GM19238 (cell line): ENCODE results near the gene FILIP1.
"Not testable (repeated sequence)": the region's sequence is repeated elsewhere in the genome, so short reads cannot be mapped to it uniquely, and the experiment has no call there.

Experiments used
- DNase-seq: peaks from one replicate; pipeline ENCODE4 v3.0.0; 2011; ENCODE audit warnings: low spot score; ENCODE audit not compliant: insufficient read length

The FILIP1 gene

DNA sequence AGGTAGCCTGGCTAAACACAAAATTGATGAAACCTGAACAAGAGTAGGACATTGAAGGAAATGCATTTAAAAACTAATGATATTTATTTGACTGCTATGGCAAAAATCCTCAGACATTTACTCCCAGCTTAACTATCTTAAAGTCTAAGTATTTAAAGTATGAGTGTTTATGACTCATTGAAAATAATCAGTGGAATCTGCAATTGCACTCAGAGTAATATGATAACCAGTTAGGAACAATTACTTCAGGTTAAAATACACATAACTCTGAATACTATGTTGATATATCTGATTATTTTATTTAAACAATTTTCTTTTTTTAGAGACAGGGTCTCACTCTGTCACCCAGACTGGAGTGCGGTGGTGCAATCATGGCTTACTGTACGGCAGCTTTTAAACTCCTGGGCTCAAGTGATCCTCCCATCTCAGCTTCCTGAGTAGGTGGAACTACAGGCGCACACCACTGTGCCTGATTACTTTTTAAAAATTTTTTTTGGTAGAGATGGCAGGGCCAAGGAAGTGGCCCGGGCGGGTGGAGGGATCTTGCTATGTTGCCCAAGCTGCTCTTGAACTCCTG, 43.9 kb downstream of the FILIP1 start:
- DNase-seq: no peak

DNA sequence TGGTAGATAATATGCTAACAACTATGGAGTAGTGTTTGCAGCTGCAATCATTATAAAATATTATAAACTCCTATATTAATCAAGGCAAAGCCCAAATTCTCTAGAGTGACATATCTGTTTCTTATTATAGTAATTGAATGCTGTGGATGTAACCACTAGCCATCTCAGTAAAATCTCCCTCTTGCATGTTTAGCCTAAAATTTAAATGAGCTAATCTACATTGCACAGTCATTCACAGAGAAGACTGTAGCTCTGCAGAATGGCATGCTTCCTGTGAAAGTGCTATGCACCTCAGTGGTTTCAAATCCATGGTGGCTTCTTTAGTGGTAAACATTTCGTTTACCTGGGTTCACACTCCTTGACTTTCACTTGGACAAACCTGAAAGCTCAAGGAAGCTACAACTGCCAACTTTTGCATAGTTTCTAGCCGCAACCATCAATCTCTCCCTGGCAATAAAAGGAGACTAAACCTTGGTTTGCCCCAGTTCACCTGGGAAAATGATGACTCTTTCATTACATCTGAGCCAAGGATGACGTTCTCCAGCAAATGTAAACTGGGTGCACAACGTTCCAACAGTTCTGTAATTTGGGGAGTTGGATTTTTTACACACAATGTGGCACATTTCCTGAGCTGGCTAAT, 47.2 kb downstream of the FILIP1 start:
- no peak for DNase-seq

DNA sequence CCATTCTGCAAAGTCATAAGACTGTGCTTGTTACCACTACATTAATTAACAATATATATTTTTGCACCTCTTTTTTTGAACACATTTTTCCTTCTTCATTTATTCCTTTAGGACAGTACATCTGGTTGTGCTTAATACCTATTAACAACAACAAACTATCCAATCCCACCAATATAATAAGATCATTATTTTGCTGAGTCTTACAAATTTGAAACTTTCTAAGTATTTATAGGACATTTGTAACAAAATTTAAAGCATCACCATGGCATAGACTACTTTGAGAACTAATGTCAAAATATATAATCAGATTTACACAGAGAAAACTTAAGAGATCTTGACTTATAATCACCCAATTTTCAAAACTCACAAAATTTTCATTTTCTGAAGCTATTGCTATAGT, 47.9 kb downstream of the FILIP1 start:
- no peak for DNase-seq

DNA sequence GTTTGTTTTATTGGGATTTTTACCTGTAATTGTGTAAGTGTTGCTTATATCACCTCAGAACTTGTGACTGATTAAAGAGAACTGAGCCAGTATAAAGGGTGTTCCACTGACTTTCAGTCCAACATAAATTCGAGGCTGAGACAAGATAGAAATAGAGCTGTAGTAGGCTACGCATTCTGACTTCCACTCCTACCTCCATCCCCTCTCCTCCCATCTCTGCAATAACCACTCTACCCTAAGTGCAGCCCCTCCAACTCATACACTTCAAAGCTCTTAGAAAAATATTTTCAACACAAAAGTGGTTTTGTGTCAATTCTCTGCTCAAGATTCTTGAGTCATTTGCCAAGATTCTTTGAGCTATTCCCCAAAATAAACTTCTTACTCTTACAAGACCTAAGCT, 48.7 kb downstream of the FILIP1 start:
- no peak for DNase-seq

GRCh38 chr6:75441883-75442282, 51.7 kb downstream of the FILIP1 start:
- DNase-seq: not testable (repeated sequence)

DNA sequence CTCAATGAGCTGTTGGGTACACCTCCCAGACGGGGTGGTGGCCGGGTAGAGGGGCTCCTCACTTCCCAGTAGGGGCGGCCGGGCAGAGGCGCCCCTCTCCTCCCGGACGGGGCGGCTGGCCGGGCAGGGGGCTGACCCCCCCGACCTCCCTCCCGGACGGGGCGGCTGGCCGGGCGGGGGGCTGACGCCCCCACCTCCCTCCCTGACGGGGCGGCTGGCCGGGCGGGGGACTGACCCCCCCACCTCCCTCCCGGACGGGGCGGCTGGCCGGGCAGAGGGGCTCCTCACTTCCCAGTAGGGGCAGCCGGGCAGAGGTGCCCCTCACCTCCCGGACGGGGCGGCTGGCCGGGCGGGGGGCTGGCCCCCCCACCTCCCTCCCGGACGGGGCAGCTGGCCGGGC, 52.1 kb downstream of the FILIP1 start:
- not testable (repeated sequence) for DNase-seq

GRCh38 chr6:75438442-75439116, 55.0 kb downstream of the FILIP1 start:
- no peak for DNase-seq

DNA sequence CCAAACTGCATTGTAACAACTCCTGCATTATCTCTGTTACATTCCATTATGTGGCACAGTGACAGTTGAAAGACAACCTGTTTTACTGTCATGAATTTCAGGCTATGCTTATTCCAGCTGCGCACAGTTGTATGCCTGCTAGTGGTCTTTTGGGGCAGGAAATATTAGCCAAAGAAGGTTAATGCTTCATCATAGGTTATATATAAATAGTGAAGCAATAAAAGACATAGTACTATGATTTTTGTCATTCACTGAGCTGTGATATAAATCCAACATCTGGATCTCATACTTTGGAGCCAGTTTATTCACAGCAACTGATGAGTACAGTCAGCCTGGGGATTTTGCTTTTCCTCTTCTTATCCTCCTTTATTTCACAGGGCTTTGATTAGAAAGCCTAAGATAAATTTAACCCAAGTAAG, 55.6 kb downstream of the FILIP1 start:
- no peak for DNase-seq

GRCh38 chr6:75437421-75437891, 56.1 kb downstream of the FILIP1 start:
- no peak for DNase-seq

DNA sequence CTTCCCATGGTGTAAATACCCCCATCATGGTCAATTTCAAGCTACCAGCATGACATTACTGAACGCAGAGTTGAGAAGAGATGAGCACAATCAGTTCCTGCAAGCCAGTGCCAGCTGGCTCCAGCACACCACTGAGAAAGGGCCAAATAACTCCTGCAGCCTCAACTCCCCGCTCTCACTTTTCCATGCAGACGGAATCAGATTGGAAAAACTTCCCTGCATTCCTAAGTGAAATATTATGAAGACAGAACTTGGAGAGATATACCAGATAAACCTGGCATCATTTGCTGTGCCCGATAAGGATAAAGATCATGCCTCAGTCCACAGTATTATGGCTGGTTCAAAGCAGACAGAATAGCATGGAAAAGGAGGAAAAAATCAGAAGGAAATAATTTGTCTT, 56.7 kb downstream of the FILIP1 start:
- DNase-seq: no peak

DNA sequence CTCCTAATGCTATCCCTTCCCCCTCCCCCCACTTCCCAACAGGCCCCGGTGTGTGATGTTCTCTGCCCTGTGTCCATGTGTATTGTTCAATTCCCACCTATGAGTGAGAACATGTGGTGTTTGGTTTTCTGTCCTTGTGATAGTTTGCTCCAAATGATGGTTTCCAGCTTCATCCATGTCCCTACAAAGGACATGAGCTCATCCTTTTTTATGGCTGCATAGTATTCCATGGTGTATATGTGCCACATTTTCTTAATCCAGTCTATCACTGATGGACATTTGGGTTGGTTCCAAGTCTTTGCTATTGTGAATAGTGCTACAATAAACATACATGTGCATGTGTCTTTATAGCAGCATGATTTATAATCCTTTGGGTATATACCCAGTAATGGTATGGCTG, 60.8 kb downstream of the FILIP1 start:
- not testable (repeated sequence) for DNase-seq

DNA sequence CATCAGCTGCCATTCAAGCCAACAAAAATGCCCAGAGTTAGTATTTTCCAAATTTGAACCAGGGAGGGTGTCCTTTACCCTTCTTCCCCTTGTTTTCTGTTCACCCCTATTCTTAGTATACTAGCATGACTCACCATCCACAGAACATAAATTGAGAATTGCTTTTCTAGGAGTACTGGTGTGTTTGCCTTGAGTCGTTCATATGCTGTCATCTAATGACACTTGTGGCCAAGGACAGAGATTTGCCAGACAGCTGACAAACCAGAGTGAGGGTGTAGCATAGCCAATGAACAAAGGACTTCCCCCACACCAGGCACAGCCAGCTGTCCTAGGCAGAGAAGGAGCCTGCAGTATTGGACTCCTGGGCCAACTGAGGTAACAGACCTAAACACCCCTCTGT, 62.2 kb downstream of the FILIP1 start:
- no peak for DNase-seq

- no peak for DNase-seq
Measured at GRCh38 chr6:75430631-75431325, 62.8 kb downstream of the FILIP1 start.

- DNase-seq: no peak
Measured at GRCh38 chr6:75429061-75429703, 64.4 kb downstream of the FILIP1 start.

- no peak for DNase-seq
Measured at GRCh38 chr6:75428204-75428603, 65.4 kb downstream of the FILIP1 start.

DNA sequence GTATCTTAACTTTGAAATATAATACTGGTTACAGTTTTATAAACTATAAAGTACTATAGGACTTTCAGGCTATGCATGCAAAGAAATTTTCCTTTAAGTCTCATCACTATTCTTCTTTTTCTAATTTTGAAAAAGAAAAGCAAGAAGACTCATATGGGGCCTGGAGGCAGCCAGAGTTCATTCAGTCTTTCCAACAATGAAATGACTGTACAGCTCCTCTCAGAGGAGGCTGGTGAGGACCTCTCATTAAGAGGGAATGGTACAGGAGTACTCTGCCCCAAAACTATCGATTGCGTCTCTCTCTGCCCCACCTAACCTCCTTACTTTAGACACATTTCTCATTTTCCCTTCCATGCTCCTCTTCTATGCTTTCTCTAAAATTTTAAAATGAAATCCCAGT, 66.3 kb downstream of the FILIP1 start:
- no peak for DNase-seq

- no peak for DNase-seq
Measured at GRCh38 chr6:75424618-75425548, 68.7 kb downstream of the FILIP1 start.

DNA sequence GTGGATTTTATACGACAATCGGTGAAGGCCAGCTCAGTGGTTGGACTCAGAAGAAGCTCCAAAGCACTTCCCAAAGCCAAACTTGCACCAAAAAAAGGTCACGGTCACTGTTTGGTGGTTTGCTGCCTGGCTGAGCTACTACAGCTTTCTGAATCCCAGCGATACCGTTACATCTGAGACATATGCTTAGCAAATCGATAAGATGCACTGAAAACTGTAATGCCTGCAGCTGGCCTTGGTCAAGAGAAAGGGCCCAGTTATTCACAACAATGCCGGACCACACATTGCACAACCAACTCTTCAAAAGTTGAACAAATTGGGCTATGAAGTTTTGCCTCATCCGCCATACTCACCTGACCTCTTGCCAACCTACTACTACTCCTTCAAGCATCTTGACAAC, 70.2 kb downstream of the FILIP1 start:
- no peak for DNase-seq

DNA sequence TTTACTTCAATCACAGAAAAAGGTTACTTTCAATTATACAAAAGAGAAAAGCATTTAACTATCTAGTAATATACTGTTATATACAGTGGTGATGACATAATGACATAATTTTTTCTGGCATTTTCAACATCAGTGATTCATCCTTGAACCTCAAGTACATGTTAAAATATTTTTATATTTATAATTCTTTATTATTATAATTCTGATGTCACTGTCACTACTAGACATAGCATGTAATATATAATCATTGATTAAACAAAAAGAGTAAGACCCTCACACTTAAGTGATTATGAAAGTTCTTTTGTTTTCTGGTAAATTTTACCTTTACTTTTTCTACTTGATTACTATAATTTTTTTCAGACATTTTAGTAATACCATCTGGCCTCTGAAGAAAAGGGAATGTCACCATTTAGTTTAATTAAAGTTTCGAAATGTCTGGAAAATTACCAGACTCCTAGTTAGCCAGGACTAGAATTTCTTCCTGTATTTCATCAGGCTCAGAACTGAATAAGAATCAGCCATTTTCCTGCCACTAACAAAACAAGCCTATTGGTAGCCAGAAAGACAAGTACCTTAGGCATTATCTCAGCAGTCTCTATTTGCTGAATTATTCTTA, 71.5 kb downstream of the FILIP1 start:
- DNase-seq: no peak
